Fibroblast of the aortic adventitia (primary cell): ENCODE results near the gene ADCY2. TPM values are rescaled to one million over a fixed set of nuclear protein-coding genes. Genes with fewer than 3 reads are reported as not detected.

Source experiments
- DNase-seq: peaks from one replicate; pipeline ENCODE4 v3.0.0-alpha.2; 2010; ENCODE audit warnings: low read depth
- H3K4me3 ChIP-seq: 2 replicates; pipeline ENCODE4 v1.5.1; 2011; ENCODE audit warnings: low read depth, mild to moderate bottlenecking, control low read depth, low read length, moderate library complexity
- CTCF ChIP-seq: IDR thresholded peaks from 2 replicates; pipeline ENCODE4 v1.5.1; 2011; ENCODE audit warnings: mild to moderate bottlenecking, low read length, control low read depth, inconsistent platforms; ENCODE audit not compliant: insufficient read depth
- total RNA-seq: library from RNA; depleted of rRNA; stranded (reverse); fragments of >200 nt; gene quantifications from 2 replicates; pipeline ENCODE4 v1.2.3, GENCODE V29; 2012; ENCODE audit warnings: low replicate concordance

ADCY2 gene
- total RNA-seq, 1 donor = 0.09 TPM

DNA sequence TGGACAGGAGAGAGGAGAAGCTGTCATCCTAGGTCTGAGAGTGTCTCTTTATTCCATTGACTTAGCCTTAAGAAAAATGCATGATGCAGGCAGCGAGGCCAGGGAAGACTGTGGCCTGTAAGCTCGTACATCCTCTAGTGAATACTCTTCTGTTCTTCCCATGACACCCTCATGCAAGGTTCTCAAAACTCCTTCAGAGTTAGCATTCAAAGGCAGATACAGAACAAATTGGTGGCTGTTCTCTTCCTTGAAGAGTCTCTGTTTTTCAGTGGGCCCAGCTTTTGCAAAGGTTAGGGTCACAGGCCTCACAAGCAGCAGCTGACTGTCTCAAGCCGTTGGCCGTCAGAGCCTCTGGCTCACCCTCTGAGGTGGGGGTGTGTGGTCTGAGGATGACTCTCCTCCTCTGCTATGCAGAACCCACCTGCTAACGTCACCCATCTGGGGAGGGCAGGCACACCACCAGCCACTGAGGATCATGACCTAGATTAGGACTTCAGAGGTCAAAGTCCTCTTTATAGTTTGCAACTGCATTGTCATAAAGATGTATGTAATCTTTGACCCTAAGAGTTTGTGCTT is 15.1 kb downstream of the ADCY2 start:
- DNase-seq = no peak
- no peak for TF ChIP-seq CTCF
- no peak overlapping the region for H3K4me3 ChIP-seq

DNA sequence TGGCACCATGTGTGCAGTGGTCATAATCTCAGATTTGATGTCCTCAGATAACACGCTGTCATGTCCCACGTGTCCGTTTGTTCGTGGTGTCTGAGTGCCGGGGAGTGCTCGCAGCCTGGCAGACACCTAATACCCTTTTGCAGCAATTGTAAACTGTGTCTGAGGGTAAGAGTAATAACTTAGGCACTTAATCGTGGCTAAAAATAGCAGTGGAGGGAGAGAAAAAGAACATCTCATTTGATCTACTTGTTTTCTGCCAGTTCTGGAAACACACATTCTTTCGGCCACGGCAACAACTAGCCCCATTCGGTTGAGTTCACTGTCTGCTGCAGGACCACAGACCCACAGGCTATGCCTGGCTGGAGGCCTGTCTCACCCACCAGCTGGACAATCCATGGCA is 16.5 kb downstream of the ADCY2 start:
- no peak for TF ChIP-seq CTCF
- DNase-seq = no peak
- H3K4me3 ChIP-seq = no peak overlapping the region

GRCh38 chr5:7415123-7415522 is 19.2 kb downstream of the ADCY2 start:
- peak; percentile 30 for DNase-seq
- H3K4me3 ChIP-seq = no peak overlapping the region
- TF ChIP-seq CTCF = no peak

GRCh38 chr5:7415587-7416535 is 19.9 kb downstream of the ADCY2 start:
- DNase-seq = no peak
- TF ChIP-seq CTCF = no peak

GRCh38 chr5:7418276-7418675 is 22.3 kb downstream of the ADCY2 start:
- no peak for DNase-seq
- no peak for TF ChIP-seq CTCF
- no peak overlapping the region for H3K4me3 ChIP-seq

More at GRCh38 chr5:7415587-7416535, 19.9 kb downstream of the ADCY2 start:
- H3K4me3 ChIP-seq = no peak overlapping the region

DNA sequence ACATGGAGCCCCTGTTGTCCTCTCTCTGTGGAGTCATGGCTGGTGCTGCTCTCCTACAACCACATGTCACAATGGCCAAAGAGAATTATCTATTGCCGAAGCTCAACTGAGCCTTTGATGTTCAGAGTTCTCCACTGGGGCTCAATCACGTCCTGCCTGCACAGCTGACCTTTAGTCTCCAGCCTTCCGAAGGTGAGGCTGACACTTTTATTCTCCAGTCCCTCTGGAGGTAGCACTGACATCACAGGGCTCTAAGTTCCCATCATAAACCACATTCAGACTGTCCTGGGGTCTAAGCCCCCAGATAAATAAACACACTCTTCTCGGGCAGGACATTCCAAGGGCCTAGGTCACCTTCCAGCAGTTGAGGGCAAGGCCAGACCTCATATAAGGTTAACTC is 23.4 kb downstream of the ADCY2 start:
- H3K4me3 ChIP-seq = no peak overlapping the region
- no peak for DNase-seq
- no peak for TF ChIP-seq CTCF
